GM18870 (cell line): ENCODE measurements around the gene CCDC201.
"Not testable (repeated sequence)": the region's sequence is repeated elsewhere in the genome, so short reads cannot be mapped to it uniquely, and the experiment has no call there.

Source experiments
- ATAC-seq: cut with Tn5 transposase; IDR thresholded peaks from one replicate; pipeline ENCODE4 v1.9.1; 2021; ENCODE audit warnings: moderate library complexity; ENCODE audit not compliant: unreplicated experiment

Gene CCDC201

DNA sequence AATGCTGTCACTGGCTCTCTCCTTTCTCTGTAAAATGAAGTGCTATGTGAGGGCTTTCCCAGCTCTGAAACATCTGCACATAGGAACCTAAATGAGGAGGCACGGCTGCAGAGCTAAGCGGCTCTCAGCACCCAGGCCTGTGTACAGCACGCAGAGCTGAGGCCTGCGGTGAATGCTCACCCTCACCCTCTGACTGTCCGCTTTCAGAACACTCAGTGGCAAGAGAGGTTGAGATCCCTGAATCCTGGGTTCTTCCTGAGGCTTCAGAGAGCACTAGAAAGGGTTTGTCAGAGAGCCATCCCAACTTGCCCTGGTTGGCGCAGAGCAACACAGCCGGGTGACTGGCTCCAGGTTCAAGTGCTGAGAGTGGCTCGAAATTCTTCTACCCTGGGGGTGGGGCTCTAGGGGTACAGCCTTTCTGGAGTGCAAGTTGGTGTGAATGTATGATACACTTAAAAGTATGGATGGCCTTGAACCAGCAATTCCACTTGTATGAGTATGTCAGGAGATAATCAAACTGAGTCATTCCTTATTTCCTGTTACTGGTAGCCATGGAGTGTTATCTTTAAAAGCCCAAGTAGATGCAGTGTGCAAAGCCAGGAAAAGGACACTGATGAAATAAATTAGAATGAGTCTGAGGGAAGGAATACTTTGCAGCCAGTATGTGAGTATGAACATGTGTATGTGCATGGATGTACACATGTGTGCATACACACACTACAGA is 1.7 kb upstream of the CCDC201 start:
- no peak for ATAC-seq

DNA sequence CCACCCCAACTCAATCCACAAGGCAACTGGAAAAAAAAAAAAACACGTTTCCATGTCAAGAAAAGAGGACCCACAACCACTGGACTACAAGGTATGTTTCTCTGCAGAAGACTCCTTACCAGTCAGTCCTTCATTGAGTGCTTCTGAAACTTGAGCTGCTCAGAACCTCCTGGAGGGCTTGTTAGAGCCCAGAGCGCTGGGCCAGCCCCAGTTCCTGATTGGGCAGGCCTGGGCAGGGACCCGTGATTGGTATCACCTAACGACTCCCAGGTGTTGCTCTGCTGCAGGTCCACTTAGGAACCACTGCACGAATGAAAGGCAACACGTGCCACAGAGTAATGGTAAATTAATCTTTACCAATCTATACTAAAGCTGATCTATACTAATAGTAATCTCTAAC is 473 bp upstream of the CCDC201 start:
- ATAC-seq: no peak

DNA sequence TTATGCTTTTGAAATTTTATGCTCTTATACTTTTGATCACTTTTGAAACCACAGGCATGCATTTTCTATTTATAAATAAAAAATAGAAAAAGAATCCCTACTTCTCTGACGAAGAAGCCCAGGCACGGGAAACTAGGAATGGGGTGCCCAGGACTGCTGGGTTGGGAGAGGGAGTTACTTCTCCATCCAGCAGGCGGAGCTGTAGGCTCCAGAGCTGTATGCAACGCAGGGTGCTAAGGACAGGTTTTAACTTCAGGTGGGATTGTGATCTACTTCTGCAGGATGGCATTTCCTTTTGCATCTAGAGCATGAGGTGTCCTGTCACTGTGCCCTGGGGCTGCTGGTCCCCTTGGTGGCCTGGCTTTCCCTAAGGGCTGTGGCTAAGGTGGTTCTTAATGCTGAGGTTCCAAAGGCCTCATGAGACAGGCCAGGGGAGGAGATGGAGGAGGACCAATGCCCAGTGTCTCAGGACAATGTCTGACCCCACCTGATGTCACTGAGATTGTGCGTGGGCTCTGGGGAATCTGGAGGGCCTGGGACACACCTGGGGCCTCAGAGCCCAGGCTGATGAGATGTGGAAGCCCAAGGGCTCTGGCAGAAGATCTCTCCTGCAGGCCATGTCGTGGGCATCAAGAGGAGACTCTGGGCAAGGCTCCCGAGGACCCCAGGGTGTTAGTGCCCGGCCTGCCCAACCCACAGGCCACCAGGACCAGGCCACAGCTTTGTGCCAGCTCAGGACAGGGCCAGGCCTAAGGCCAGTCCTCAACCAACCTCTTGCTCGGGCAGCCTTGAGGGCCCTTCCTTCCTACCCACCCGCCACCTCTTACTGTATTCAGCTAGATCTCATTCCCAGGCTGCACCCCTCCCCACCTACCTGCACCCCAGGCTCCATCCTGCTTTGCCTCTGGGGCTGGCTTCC is 507 bp downstream of the CCDC201 start:
- ATAC-seq: no peak

DNA sequence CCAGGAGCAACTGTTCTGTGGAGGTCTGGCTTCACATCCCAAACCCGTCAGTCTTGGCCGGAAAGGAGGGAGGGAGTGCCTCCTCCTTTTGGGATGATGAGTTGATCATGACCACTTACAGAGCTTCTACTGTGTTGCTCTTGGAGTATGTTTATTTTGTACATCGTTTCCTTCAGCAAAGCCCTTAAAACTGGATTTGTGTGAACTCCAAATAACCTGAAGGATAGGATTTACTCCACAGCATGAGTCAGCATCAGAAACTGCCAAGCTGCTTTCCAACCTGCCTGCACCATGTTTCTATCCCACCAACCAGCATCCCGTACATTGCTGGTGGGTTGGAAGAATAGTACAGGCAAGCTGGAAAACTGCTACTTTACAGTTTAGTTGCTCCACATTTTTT is 3.5 kb downstream of the CCDC201 start:
- no peak for ATAC-seq

DNA sequence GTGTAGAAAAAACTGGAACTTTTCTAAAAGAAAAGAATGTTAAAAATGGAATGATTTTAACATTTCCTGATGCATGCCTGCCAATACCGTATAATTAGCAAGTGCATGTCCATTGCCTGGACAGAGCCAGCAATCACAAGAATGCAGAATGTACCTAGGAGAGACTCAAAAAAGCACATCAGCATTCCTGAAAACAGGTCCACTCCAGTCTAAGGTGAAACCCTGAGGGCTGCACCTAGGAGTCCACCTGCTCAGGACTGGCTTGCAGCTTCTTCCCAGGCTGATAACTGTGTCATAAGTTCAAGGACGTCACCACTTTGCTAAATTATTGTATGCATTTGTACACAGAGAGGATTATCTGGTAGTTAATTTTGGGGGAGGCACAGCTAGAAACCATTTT is 5.4 kb downstream of the CCDC201 start:
- no peak for ATAC-seq

DNA sequence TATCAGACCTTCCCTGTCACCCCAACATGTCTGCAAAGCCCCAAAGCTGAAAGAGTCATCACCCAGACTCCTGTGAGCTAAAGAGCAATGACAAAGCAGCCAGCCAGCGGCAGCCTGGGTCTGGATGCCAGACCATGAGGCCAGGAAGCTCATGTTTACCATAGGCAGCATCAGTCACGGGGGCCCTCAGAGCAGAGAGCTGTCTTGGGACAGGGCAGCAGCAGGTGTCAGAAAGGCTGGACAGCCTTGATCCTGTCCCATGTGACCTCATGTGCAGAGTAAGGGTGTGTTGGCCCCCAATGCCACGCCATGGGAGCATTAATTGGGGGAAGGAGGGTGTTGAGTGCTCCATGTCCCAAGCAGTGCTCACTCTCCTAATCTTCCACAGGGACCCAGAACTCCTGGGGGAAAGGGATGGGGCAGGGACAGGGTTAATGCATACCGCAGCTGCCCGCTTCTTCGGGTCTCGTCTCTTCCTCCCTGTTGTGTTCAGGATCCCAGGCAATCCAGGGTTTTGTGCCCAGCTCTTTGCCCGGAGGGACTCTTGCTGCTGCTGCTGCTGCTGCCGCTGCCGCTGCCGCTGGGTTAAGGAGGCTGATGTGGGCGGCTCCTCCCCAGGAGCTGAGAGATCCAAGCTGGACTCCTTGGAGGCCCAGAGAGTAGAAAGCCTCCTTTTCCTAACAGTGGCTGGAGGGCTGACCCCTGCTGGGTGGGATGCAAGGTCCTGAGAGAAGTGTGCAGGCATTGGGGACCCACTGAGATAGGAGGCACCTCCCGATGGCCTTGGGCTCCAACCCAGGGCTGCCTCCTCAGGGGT is 7.1 kb downstream of the CCDC201 start:
- no peak for ATAC-seq

DNA sequence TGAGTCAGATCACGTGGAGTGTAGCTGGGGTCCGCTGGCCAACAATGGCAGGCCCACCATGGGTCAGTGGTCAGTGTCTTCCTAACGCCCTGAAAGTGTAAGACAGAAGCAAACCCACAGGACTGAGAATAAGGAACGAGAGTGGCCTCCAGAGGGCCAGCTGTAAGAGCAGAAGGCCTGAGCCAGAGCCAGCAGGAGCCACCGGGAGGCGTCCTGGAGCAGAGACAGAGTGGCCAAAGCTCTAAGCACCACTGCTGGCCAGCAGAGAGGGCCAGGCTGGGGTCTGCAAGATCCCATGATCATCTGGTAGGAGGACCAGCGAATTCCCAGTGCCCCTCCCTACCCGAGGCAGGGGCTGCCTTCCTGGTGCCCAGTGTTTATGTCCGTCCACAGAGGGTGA is 9.2 kb downstream of the CCDC201 start:
- no peak for ATAC-seq

DNA sequence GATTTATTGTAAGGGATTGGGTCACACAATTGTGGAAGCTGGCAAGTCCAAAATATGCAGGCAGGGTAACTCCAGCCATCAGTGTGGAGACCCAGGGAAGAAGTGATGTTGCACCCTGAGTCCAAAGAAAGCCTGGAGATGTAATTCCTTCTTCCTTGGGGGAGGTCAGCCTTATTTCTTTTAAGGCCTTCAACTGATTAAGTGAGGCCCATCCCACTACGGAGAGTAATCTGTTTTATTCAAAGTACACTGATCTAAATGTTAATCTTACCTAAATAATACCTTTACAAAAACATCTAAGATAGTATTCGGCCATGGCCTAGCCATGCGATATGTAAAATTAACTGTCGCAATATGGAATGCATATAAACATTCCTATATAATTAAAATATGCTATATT is 16.0 kb downstream of the CCDC201 start:
- ATAC-seq: not testable (repeated sequence)

DNA sequence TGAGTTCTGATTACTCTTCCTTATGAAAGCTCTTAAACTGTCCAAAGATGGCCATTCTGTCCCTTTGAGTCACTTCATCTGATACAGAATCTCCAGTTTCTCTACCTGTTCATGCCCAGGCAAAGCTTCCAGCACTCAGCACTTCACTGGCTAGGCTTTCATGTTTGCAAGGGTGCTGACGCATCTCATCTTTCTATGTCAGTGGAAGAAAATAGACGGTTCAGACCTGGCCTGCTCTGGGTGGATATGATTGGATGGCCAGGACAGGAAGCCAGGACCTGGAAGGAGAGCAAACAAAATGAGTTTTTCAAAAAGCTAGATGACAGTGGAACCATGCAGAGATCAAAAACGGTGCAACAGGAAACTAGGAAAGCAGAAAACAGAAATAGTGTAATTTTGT is 17.2 kb downstream of the CCDC201 start:
- ATAC-seq: not testable (repeated sequence)

DNA sequence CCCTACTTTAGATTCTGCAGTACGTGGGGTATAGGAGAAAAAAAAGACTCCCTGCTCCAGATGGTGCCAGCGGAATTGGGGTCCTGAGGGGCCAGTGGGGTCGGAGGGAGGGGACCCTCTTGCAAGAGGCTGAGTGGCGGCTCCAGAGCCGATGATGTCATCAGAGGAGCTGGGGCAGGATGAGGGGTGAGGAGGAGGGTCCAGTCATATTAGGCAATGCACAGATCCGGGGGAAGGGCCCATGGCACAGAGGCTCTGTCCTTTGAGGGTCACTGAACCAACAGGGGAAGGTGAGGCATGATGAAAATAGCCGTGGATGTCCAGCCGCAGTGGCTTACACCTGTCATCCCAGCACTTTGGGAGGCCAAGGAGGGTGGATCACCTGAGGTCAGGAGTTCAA is 19.4 kb downstream of the CCDC201 start:
- not testable (repeated sequence) for ATAC-seq

DNA sequence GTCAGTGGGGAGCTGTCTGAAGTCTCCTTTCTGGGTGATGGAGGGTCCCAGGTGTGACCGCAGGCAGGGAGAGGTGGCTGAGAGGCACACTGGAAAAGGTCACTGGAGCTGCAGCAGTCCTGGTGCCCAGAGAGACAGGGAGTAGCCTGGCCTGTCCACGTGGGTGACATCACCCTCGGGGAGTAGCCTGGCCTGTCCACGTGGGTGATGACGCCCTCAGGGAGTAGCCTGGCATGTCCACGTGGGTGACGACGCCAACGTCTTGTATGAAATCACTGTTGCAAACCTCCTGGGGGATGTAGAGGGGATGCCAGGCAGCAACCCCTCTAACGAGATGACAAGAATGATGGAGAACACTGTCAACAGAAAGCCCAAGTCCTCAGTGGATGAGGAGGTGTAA is 19.9 kb downstream of the CCDC201 start:
- ATAC-seq: not testable (repeated sequence)

DNA sequence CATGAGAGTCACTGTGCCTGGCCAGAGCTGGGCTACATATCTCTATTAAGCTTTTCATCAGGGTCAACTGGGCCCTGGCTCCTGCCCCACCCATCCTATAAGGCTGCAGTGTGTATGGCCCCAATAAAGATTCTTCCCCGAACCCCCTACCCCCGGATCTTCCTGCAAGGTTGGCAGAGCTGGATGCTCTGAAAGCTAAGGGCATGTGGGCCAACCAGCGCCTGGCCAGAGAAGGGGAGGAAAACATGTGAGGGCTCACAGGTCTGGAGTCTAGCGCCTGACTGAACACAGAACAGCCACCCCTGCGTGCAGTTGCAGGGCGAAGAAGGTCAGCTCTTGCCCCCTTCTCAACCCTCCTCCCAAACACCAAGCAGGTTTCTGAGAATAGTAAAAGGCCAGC is 24.1 kb downstream of the CCDC201 start:
- not testable (repeated sequence) for ATAC-seq

DNA sequence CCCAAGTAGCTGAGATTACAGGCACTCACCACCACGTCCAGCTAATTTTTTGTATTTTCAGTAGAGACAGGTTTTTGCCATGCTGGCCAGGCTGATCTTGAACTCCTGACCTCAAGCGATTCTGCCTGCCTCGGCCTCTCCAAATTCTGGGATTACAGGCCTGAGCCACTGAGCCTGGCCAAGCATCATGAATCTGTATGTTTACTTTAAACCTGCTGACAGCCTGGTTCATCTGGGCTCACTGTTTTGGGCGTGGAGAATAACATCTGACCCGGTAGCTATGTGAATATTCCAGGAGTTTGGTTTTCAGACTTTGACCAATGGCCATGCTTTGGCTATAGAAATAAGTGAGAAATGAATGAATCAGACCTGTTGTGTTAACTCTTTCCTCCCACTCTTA is 26.3 kb downstream of the CCDC201 start:
- not testable (repeated sequence) for ATAC-seq

DNA sequence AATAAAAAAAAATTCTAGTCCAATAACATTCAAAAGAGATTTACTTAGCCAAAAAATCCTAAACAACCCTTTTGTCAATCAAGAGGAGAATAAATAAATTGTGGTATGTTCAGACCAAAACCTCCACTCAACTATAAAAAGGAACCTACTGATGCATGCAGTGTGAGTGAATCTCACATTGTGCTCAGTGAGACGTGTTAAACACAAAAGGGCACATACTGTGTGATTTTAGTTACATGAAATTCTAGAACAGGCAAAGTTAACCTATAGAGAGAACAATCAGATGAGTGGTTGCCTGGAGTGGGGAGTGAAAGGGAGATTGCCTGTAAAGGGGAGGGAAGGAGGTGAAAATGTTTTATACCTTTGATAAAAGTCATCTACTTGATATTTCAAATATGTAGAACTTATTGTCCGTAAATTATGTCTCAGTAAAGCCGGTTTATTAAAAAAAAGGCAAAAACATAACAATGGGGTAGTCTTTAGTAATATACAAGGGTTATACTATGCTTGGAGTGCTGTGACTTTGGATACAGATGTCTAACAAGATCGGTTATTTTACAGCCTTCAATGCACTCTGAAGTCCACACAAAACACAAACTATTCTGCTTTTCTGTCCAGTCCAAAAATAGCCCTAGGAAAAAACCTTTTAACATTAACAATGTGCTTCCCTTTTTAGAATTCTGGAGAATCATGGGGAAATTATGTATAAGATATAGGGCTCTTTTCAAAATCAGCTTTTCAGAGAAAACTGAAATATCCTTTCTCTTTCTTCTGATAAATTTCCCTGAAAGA is 30.8 kb downstream of the CCDC201 start:
- ATAC-seq: not testable (repeated sequence)

DNA sequence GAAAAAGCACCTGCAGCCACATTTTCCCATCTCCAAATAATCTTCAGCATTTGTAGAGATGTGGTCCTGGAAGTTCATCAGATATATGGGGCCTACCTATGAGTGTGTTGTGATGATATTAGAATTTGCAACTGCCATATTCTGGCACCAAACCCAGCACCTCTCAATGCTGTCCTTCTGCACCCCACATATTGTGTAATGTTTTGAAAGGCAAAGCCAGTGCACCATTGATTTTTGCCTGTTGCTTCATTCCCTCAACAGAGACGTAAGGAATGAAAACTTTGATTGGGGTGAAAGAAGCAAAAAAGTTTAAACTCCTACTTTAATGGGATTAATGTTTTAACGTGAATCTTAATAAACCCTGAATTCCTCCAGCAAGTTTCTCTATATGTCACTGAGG is 34.0 kb downstream of the CCDC201 start:
- ATAC-seq: not testable (repeated sequence)

DNA sequence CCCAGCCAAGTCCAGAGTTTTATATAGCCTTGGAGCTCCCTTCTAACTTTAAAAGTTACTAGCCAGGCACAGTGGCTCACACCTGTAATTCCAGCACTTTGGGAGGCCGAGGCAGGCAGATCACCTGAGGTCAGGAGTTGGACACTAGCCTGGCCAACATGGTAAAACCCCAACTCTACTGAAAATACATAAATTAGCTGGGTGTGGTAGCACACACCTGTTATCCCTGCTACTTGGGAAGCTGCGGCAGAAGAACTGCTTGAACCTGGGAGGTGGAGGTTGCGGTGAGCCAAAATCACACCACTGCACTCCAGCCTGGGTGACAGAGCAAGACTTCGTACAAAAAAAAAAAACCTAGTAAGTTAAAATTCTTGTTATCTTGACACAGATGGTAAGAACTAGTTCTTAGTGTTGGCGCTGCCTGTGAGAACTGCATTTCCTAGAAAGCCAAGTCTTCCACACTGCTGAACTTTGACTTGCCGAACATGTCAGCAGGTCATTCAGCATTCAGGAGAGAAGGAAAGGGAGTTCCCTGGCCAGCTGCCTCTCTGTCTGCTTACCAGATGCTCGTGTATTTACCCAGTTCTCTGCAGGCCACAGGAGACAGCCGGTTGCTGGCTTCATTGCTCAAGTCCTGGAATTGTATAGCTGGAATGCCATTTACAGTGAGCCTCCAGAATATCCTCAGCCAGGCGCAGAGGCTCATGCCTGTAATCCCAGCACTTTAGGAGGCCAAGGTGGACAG is 40.3 kb downstream of the CCDC201 start:
- ATAC-seq: not testable (repeated sequence)

DNA sequence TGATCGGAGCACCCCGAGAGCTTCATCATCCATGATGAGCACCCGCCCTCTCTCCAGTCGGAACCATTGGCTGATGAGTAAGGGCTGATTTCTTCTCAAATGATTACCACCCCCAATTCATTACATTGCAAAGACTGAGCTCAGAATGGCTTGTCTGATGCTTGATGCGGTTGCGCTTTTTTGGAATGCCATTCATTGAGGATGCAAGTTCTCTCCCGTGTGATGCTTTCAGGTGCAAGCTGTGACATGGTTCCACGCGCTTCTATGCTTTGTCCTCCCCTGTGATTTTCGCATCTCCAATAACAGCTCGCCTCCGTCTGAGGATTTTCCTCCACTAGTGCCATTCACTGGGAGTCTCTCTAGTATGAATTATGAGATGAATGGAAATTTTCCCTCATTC is 43.0 kb downstream of the CCDC201 start:
- ATAC-seq: not testable (repeated sequence)

DNA sequence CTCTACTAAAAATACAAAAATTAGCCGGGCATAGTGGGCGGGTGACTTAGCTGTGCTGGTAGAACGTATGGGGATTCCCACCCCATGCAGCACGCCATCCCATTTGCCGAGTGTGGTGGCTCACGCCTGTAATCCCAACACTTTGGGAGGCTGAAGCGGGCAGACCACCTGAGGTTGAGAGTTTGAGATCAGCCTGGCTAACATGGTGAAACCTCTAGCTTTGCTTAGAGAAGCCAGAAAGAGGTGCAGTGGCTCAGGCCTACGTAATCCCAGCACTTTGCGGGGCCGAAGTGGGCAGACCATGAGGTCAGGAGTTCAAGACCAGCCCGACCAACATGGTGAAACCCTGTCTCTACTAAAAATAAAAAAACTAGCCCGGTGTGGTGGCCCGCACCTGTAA is 45.2 kb downstream of the CCDC201 start:
- not testable (repeated sequence) for ATAC-seq

DNA sequence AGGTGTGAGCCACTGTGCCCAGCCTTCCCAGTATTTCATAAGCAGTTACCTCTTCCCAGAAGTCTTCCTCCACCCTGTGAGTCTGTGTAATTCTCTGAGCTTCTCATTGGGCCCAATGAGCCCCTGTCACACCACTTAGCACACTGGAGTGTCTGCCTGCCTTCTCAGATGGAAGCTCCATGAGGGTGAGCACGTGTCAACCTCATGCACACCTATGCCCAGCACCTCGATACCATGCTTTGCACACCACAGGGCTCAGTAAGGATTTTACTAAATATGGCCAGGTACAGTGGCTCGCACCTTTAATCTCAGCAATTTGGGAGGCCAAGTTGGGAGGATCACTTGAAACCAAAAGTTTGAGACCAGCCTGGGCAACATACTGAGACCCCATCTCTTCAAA is 46.3 kb downstream of the CCDC201 start:
- ATAC-seq: not testable (repeated sequence)

DNA sequence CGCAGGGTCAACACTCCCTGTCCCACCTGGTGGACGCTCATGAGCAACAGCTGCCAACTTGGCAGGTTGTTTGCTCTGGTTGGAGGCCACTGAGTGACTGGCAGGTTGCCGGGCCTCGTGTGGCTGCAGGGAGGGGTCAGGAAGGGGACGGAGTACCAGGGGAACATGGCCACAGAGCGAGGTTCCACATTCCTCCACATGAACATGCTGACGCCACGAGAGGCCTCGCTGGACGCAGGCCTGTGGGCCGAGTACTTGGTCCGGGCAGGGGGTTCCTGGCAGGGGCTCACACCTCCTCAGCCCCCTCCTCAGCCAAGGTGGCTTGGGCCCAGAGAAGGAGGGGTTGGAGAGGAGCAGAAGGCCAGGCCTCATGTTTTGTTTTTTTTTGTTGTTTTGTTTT is 54.1 kb downstream of the CCDC201 start:
- not testable (repeated sequence) for ATAC-seq
